HS-27A (cell line): ENCODE measurements around the gene PDXK.
"Not testable (repeated sequence)": the region's sequence is repeated elsewhere in the genome, so short reads cannot be mapped to it uniquely, and the experiment has no call there.

ENCODE experiments used
- DNase-seq: peaks from one replicate; pipeline ENCODE4 v3.0.0-alpha.2; 2012; ENCODE audit warnings: low read depth, missing footprints

The PDXK gene

GRCh38 chr21:43718872-43719747 lies at the start of gene PDXK:
TSS of gene PDXK (plus strand) at chr21:43719129. CDS start at chr21:43719295, 166 bp downstream.
- no peak for DNase-seq

- no peak for DNase-seq
Measured at GRCh38 chr21:43669828-43670605, 48.9 kb upstream of the PDXK start.

GRCh38 chr21:43675871-43676270 lies 43.1 kb upstream of the PDXK start:
- DNase-seq: no peak

- no peak for DNase-seq
Measured at GRCh38 chr21:43676391-43676790, 42.5 kb upstream of the PDXK start.

GRCh38 chr21:43679951-43680350 lies 39.0 kb upstream of the PDXK start:
- no peak for DNase-seq

- not testable (repeated sequence) for DNase-seq
Measured at GRCh38 chr21:43680421-43680820, 38.5 kb upstream of the PDXK start.

GRCh38 chr21:43681650-43682049 lies 37.3 kb upstream of the PDXK start:
- DNase-seq: no peak

GRCh38 chr21:43684424-43684823 lies 34.5 kb upstream of the PDXK start:
- no peak for DNase-seq

GRCh38 chr21:43686811-43687565 lies 31.9 kb upstream of the PDXK start:
- no peak for DNase-seq

GRCh38 chr21:43687566-43688399 lies 31.1 kb upstream of the PDXK start:
- no peak for DNase-seq

- no peak for DNase-seq
Measured at GRCh38 chr21:43688906-43689305, 30.0 kb upstream of the PDXK start.

- no peak for DNase-seq
Measured at GRCh38 chr21:43689556-43690337, 29.2 kb upstream of the PDXK start.

GRCh38 chr21:43690346-43690745 lies 28.6 kb upstream of the PDXK start:
- no peak for DNase-seq

- no peak for DNase-seq
Measured at GRCh38 chr21:43691086-43691795, 27.7 kb upstream of the PDXK start.

GRCh38 chr21:43691801-43692200 lies 27.1 kb upstream of the PDXK start:
- no peak for DNase-seq

- DNase-seq: no peak
Measured at GRCh38 chr21:43692949-43693348, 26.0 kb upstream of the PDXK start.

- no peak for DNase-seq
Measured at GRCh38 chr21:43693981-43694380, 24.9 kb upstream of the PDXK start.

- no peak for DNase-seq
Measured at GRCh38 chr21:43694437-43695079, 24.4 kb upstream of the PDXK start.

GRCh38 chr21:43696214-43696613 lies 22.7 kb upstream of the PDXK start:
- no peak for DNase-seq
